ENCODE data around the gene PPP4R3A.

DNA sequence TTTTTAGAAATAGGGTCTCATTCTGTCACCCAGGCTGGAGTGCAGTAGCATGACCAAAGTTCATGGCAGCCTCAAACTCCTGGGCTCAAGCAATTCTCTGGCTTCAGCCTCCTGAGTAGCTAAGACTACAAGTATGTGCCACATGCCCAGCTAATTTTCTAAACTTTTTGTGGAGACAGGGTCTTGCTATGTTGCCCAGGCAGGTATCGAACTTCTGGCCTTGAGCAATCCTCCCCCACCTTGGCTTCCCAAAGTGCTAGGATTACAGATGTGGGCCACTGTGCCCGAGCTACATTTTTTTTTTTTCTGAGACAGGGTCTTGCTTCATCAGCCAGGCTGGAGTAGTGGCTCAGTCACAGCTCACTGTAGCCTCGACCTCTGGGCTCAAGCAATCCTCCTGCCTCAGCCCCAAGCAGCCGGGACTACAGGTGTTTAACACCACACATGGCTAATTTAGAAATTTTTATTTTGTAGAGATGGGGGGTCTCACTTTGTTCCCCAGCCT, 7.1 kb downstream of the PPP4R3A start:
- TF ChIP-seq CTCF (IDR thresholded peaks at IDR 0.05) = no peak
- TF ChIP-seq NR3C1 (CRISPR knock-in tag; conservative IDR thresholded peaks at IDR 0.05; ENCODE audit: low read depth) = no peak
- TF ChIP-seq MAX (CRISPR knock-in tag; IDR thresholded peaks at IDR 0.05) = no peak
- TF ChIP-seq, protein P1, sequence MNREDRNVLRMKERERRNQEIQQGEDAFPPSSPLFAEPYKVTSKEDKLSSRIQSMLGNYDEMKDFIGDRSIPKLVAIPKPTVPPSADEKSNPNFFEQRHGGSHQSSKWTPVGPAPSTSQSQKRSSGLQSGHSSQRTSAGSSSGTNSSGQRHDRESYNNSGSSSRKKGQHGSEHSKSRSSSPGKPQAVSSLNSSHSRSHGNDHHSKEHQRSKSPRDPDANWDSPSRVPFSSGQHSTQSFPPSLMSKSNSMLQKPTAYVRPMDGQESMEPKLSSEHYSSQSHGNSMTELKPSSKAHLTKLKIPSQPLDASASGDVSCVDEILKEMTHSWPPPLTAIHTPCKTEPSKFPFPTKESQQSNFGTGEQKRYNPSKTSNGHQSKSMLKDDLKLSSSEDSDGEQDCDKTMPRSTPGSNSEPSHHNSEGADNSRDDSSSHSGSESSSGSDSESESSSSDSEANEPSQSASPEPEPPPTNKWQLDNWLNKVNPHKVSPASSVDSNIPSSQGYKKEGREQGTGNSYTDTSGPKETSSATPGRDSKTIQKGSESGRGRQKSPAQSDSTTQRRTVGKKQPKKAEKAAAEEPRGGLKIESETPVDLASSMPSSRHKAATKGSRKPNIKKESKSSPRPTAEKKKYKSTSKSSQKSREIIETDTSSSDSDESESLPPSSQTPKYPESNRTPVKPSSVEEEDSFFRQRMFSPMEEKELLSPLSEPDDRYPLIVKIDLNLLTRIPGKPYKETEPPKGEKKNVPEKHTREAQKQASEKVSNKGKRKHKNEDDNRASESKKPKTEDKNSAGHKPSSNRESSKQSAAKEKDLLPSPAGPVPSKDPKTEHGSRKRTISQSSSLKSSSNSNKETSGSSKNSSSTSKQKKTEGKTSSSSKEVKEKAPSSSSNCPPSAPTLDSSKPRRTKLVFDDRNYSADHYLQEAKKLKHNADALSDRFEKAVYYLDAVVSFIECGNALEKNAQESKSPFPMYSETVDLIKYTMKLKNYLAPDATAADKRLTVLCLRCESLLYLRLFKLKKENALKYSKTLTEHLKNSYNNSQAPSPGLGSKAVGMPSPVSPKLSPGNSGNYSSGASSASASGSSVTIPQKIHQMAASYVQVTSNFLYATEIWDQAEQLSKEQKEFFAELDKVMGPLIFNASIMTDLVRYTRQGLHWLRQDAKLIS (CRISPR knock-in tag; IDR thresholded peaks at IDR 0.05; ENCODE audit: borderline replicate concordance) = no peak
- TF ChIP-seq FOXP1 (CRISPR knock-in tag; IDR thresholded peaks at IDR 0.05; ENCODE audit: borderline replicate concordance) = no peak
- no peak for TF ChIP-seq SP1 (CRISPR knock-in tag; conservative IDR thresholded peaks at IDR 0.05)
- TF ChIP-seq MLX (CRISPR knock-in tag; IDR thresholded peaks at IDR 0.05) = no peak
- TF ChIP-seq JUN (CRISPR knock-in tag; IDR thresholded peaks at IDR 0.05) = no peak
- TF ChIP-seq E2F1 (CRISPR knock-in tag; IDR thresholded peaks at IDR 0.05) = no peak
- TF ChIP-seq TEAD4 (CRISPR knock-in tag; IDR thresholded peaks at IDR 0.05) = no peak
- TF ChIP-seq ATF2 (CRISPR knock-in tag; IDR thresholded peaks at IDR 0.05; ENCODE audit: borderline replicate concordance, low read depth) = no peak
- TF ChIP-seq, protein P2, sequence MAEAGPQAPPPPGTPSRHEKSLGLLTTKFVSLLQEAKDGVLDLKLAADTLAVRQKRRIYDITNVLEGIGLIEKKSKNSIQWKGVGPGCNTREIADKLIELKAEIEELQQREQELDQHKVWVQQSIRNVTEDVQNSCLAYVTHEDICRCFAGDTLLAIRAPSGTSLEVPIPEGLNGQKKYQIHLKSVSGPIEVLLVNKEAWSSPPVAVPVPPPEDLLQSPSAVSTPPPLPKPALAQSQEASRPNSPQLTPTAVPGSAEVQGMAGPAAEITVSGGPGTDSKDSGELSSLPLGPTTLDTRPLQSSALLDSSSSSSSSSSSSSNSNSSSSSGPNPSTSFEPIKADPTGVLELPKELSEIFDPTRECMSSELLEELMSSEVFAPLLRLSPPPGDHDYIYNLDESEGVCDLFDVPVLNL (CRISPR knock-in tag; IDR thresholded peaks at IDR 0.05; ENCODE audit: borderline replicate concordance, low read depth) = no peak
- TF ChIP-seq RORB (CRISPR knock-in tag; IDR thresholded peaks at IDR 0.05) = no peak
